ENCODE measurements around the gene ENDOV.

ENDOV gene

DNA sequence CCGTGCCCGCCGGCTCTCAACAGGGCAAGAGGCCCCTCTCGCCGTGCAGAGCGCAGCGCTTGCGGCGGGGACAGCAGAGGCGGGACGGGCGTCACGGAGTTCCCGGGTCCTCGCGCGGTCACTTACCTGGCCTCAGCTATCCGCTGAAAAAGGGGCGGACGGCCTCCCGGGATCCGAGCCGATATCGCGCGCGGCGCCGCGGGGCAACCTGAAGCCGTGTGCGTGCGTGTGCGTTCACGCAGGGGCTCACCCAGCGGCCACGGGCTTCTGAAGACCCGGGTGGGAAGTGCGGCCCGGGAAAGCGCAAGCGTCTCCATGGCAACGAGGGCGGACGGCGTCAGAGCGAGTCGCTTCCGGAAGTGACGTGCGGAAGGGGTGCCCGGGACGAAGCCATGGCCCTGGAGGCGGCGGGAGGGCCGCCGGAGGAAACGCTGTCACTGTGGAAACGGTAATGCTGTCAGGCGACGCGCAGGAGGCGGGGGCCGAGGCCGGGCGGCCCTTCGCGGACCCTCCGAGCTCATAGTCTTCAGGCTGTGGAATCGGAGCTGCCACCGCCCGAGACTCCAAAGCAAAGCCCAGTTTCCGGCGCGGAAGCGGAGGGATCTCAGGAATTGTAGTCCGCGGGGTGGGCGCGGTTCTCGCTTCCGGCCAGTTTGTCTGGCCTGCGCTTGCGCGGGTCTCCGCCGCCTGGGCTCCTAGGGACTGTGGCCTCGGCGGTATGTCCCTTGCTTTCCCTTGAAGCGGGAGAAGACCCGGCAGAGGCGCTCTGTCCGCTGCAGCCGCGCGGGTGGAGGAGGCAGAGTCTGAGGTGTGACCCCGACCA lies at the start of gene ENDOV:
Gene ENDOV, plus strand, starts transcription at position 365 of the 823 bp plus-strand sequence. Its CDS starts 28 bp downstream, at position 393.
- H3K4me3 ChIP-seq (ENCODE audit: low read depth, low read length), result peak within 1 kb of the TSS; percentile 98
- H3K36me3 ChIP-seq (ENCODE audit: insufficient read depth, low read length), result no peaks in the 10 kb centered on the region
- H3K27ac ChIP-seq (ENCODE audit: low read depth, low read length), result peak within 1 kb of the TSS; percentile 87
- H3K27me3 ChIP-seq (ENCODE audit: insufficient read depth, low read length), result no peaks in the 10 kb centered on the region
- H3K4me1 ChIP-seq (ENCODE audit: control insufficient read depth, insufficient read depth, low read length, unreplicated experiment), result peaks cover 11% of the 10 kb centered on the region
- peak within 1 kb of the TSS; percentile 66 for H2AFZ ChIP-seq (ENCODE audit: low read length, unreplicated experiment)
- peaks cover 9% of the 10 kb centered on the region for H3K79me2 ChIP-seq (ENCODE audit: control insufficient read depth, insufficient read depth, low read length, unreplicated experiment)

GRCh38 chr17:80365983-80366382 lies 49.0 kb upstream of the ENDOV start:
- Histone ChIP-seq H2AFZ (ENCODE audit: low read length, unreplicated experiment) (no peak overlapping the region), H3K79me2 (ENCODE audit: control insufficient read depth, insufficient read depth, low read length, unreplicated experiment) (no peaks in the 10 kb centered on the region), H3K36me3 (ENCODE audit: insufficient read depth, low read length) (peaks cover 69% of the 10 kb centered on the region), H3K27me3 (ENCODE audit: insufficient read depth, low read length) (no peaks in the 10 kb centered on the region), H3K4me1 (ENCODE audit: control insufficient read depth, insufficient read depth, low read length, unreplicated experiment) (no peaks in the 10 kb centered on the region), H3K27ac (ENCODE audit: low read depth, low read length) (no peak overlapping the region), H3K4me3 (ENCODE audit: low read depth, low read length) (no peak overlapping the region)

- no peaks in the 10 kb centered on the region for H3K79me2 ChIP-seq (ENCODE audit: control insufficient read depth, insufficient read depth, low read length, unreplicated experiment)
- no peak overlapping the region for H3K4me3 ChIP-seq (ENCODE audit: low read depth, low read length)
- no peaks in the 10 kb centered on the region for H3K4me1 ChIP-seq (ENCODE audit: control insufficient read depth, insufficient read depth, low read length, unreplicated experiment)
- no peak overlapping the region for H3K27ac ChIP-seq (ENCODE audit: low read depth, low read length)
- no peak overlapping the region for H2AFZ ChIP-seq (ENCODE audit: low read length, unreplicated experiment)
- peaks cover 66% of the 10 kb centered on the region for H3K36me3 ChIP-seq (ENCODE audit: insufficient read depth, low read length)
- H3K27me3 ChIP-seq (ENCODE audit: insufficient read depth, low read length), result no peaks in the 10 kb centered on the region
Observed at GRCh38 chr17:80367503-80367902, 47.5 kb upstream of the ENDOV start.

DNA sequence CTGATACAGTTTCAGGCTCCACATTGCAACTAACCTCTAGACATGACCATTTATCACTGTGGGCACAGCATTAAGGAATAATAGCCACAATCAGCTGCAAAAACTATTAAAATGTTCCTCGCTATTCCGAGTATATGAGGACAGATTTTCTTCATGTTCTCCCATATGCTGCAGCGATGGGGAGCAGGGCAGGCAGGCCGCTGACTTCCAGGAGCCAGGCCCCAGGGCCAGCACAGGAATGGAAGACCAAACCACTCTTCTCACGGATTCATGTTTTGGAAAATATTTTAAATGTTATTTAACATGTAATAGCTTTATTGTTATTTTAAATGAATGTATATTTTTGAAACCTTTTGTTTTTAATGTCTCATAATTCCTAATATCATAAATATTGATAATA lies 43.8 kb upstream of the ENDOV start:
- Histone ChIP-seq H3K36me3 (ENCODE audit: insufficient read depth, low read length) (peaks cover 65% of the 10 kb centered on the region), H2AFZ (ENCODE audit: low read length, unreplicated experiment) (no peak overlapping the region)

DNA sequence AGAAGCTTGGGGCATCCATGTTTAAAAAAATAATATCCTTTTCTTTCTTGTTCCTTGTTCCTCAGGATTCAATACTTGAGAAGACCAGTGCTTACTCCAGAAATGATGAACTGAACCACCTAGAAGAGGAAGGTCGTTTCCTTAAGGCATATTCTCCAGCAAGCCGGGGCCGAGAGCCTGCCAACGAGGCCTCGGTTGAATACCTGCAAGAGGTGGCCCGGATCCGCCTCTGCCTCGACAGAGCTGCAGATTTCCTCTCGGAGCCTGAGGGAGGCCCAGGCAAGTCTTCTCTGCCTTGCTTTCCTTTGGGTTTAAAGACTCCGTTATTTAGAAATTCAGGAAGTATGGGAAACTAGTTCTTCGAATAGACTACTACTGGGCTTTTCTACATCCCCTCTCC lies 42.5 kb upstream of the ENDOV start:
- H3K36me3 ChIP-seq (ENCODE audit: insufficient read depth, low read length), result peaks cover 68% of the 10 kb centered on the region
- H3K79me2 ChIP-seq (ENCODE audit: control insufficient read depth, insufficient read depth, low read length, unreplicated experiment), result no peaks in the 10 kb centered on the region
- H3K27ac ChIP-seq (ENCODE audit: low read depth, low read length), result no peak overlapping the region
- no peak overlapping the region for H3K4me3 ChIP-seq (ENCODE audit: low read depth, low read length)
- H3K27me3 ChIP-seq (ENCODE audit: insufficient read depth, low read length), result no peaks in the 10 kb centered on the region
- H2AFZ ChIP-seq (ENCODE audit: low read length, unreplicated experiment), result no peak overlapping the region
- no peaks in the 10 kb centered on the region for H3K4me1 ChIP-seq (ENCODE audit: control insufficient read depth, insufficient read depth, low read length, unreplicated experiment)

More for the DNA sequence above, 43.8 kb upstream of the ENDOV start:
- H3K4me3 ChIP-seq (ENCODE audit: low read depth, low read length), result no peak overlapping the region
- no peaks in the 10 kb centered on the region for H3K27me3 ChIP-seq (ENCODE audit: insufficient read depth, low read length)
- H3K4me1 ChIP-seq (ENCODE audit: control insufficient read depth, insufficient read depth, low read length, unreplicated experiment), result no peaks in the 10 kb centered on the region
- no peaks in the 10 kb centered on the region for H3K79me2 ChIP-seq (ENCODE audit: control insufficient read depth, insufficient read depth, low read length, unreplicated experiment)
- no peak overlapping the region for H3K27ac ChIP-seq (ENCODE audit: low read depth, low read length)

DNA sequence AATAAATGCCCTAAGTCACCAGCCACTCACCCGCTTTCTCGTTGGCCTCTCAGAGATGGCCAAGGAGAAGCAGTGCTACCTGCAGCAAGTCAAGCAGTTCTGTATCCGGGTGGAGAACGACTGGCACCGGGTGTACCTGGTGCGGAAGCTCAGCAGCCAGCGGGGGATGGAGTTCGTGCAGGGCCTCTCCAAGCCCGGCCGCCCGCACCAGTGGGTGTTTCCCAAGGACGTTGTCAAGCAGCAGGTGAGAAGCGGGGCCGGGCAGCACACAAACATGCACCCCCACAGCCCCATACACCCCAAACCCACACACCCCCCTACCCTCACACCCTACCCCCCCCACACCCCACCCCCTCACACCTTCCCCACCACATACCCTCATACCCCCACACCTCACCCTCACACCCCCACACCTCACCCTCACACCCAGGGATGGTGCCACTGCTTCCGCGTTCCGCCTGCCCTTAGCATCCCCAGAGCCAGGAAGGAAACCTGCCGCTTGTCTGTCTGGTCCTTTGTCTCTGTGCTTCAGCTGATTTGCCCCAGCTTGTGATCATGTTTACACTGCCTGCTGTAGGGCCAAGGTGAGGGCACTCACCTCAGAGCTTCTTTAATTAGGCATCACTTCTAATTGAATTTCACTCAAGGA lies 41.9 kb upstream of the ENDOV start:
- no peak overlapping the region for H3K27ac ChIP-seq (ENCODE audit: low read depth, low read length)
- H3K27me3 ChIP-seq (ENCODE audit: insufficient read depth, low read length), result no peaks in the 10 kb centered on the region
- no peak overlapping the region for H3K4me3 ChIP-seq (ENCODE audit: low read depth, low read length)
- no peaks in the 10 kb centered on the region for H3K4me1 ChIP-seq (ENCODE audit: control insufficient read depth, insufficient read depth, low read length, unreplicated experiment)
- no peak overlapping the region for H2AFZ ChIP-seq (ENCODE audit: low read length, unreplicated experiment)
- no peaks in the 10 kb centered on the region for H3K79me2 ChIP-seq (ENCODE audit: control insufficient read depth, insufficient read depth, low read length, unreplicated experiment)
- peaks cover 68% of the 10 kb centered on the region for H3K36me3 ChIP-seq (ENCODE audit: insufficient read depth, low read length)

GRCh38 chr17:80374039-80374731 lies 40.8 kb upstream of the ENDOV start:
- H3K4me3 ChIP-seq (ENCODE audit: low read depth, low read length), result no peak overlapping the region

DNA sequence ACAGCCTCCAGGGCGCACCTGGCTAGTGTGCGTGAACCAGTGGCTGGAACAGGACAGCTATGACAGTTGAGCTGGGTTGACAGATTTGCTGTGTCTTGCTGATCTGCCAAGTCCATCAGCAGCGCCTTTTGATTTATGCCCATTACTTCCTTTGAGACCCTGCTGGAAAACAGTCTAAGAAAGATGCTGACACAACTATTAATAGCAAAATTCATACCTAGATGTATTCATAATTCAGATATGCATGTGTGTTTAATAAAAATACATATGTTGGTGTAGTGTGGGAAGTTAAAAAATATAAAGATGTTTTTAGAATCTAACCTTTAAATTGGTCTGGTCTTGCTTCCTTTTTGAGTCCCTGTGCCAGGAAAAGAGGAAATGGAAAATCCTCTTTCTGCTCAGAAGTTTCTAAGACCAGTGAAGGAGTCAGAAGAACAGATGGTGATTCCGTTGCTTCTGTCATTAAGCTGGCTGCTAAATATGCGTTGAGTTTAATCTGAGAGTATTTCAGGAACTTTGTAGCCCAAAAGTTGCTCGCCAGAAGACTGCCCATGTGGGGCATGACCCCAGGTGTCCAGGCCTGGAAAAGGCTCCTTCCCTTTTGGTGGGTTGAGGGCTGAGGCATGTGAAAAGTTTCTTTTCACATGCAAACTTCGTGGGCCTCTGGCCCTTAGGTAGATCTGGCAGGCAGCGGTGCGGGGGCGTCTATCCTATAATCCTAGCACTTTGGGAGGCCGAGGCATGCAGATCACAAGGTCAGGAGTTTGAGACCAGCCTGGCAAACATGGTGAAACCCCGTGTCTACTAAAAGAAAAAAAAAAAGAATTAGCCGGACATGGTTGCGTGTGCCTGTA lies 40.0 kb upstream of the ENDOV start:
- Histone ChIP-seq H3K4me1 (ENCODE audit: control insufficient read depth, insufficient read depth, low read length, unreplicated experiment) (no peaks in the 10 kb centered on the region), H3K79me2 (ENCODE audit: control insufficient read depth, insufficient read depth, low read length, unreplicated experiment) (no peaks in the 10 kb centered on the region), H2AFZ (ENCODE audit: low read length, unreplicated experiment) (no peak overlapping the region), H3K27ac (ENCODE audit: low read depth, low read length) (no peak overlapping the region), H3K36me3 (ENCODE audit: insufficient read depth, low read length) (peaks cover 76% of the 10 kb centered on the region), H3K27me3 (ENCODE audit: insufficient read depth, low read length) (no peaks in the 10 kb centered on the region), H3K4me3 (ENCODE audit: low read depth, low read length) (no peak overlapping the region)

More at GRCh38 chr17:80374039-80374731, 40.8 kb upstream of the ENDOV start:
- H3K27ac ChIP-seq (ENCODE audit: low read depth, low read length), result no peak overlapping the region
- H3K27me3 ChIP-seq (ENCODE audit: insufficient read depth, low read length), result no peaks in the 10 kb centered on the region
- no peaks in the 10 kb centered on the region for H3K79me2 ChIP-seq (ENCODE audit: control insufficient read depth, insufficient read depth, low read length, unreplicated experiment)
- peaks cover 78% of the 10 kb centered on the region for H3K36me3 ChIP-seq (ENCODE audit: insufficient read depth, low read length)
- no peak overlapping the region for H2AFZ ChIP-seq (ENCODE audit: low read length, unreplicated experiment)
- no peaks in the 10 kb centered on the region for H3K4me1 ChIP-seq (ENCODE audit: control insufficient read depth, insufficient read depth, low read length, unreplicated experiment)

- Histone ChIP-seq H3K4me3 (ENCODE audit: low read depth, low read length) (no peak overlapping the region), H3K27ac (ENCODE audit: low read depth, low read length) (no peak overlapping the region), H3K4me1 (ENCODE audit: control insufficient read depth, insufficient read depth, low read length, unreplicated experiment) (no peaks in the 10 kb centered on the region), H3K36me3 (ENCODE audit: insufficient read depth, low read length) (peaks cover 65% of the 10 kb centered on the region), H2AFZ (ENCODE audit: low read length, unreplicated experiment) (no peak overlapping the region), H3K79me2 (ENCODE audit: control insufficient read depth, insufficient read depth, low read length, unreplicated experiment) (no peaks in the 10 kb centered on the region), H3K27me3 (ENCODE audit: insufficient read depth, low read length) (no peaks in the 10 kb centered on the region)
Observed at GRCh38 chr17:80376531-80376930, 38.4 kb upstream of the ENDOV start.

DNA sequence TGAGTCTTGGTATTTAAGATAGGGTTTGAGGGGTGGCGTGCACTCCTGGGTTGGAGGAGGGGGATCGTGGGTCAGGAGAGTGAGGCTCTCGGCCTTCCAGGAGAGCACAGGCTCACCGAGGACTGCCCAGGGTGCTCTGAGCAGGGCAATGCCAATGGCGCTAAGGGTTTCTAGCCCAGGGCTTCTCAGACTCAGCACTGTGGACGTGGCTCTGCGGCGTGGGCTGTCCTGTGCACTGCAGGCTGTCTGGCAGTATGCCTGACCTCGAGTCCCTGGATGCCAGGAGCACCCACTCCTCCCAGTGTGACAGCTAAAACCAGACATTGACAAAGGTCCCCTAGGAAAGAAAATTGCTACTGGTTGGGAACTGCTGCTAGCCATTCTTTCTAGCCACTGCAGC lies 37.2 kb upstream of the ENDOV start:
- peaks cover 65% of the 10 kb centered on the region for H3K36me3 ChIP-seq (ENCODE audit: insufficient read depth, low read length)
- no peaks in the 10 kb centered on the region for H3K27me3 ChIP-seq (ENCODE audit: insufficient read depth, low read length)
- H3K79me2 ChIP-seq (ENCODE audit: control insufficient read depth, insufficient read depth, low read length, unreplicated experiment), result no peaks in the 10 kb centered on the region
- no peak overlapping the region for H3K27ac ChIP-seq (ENCODE audit: low read depth, low read length)
- H3K4me3 ChIP-seq (ENCODE audit: low read depth, low read length), result no peak overlapping the region
- no peaks in the 10 kb centered on the region for H3K4me1 ChIP-seq (ENCODE audit: control insufficient read depth, insufficient read depth, low read length, unreplicated experiment)
- H2AFZ ChIP-seq (ENCODE audit: low read length, unreplicated experiment), result no peak overlapping the region
